GM12865 (cell line): ENCODE measurements around the gene SIVA1.
"Not testable (repeated sequence)": the region's sequence is repeated elsewhere in the genome, so short reads cannot be mapped to it uniquely, and the experiment has no call there.

ENCODE experiments used
- DNase-seq: peaks from one replicate; pipeline ENCODE4 v3.0.0; 2010; ENCODE audit warnings: low read depth
- H3K4me3 ChIP-seq: 2 replicates; pipeline ENCODE4 v1.5.1; 2011; ENCODE audit warnings: mild to moderate bottlenecking, low read depth, low read length, control low read depth
- CTCF ChIP-seq: IDR thresholded peaks from 2 replicates; pipeline ENCODE4 v1.5.1; 2011; ENCODE audit warnings: low read length, control low read depth, low read depth, inconsistent platforms; ENCODE audit not compliant: insufficient read depth; ENCODE audit errors: missing control alignments

The SIVA1 gene

DNA sequence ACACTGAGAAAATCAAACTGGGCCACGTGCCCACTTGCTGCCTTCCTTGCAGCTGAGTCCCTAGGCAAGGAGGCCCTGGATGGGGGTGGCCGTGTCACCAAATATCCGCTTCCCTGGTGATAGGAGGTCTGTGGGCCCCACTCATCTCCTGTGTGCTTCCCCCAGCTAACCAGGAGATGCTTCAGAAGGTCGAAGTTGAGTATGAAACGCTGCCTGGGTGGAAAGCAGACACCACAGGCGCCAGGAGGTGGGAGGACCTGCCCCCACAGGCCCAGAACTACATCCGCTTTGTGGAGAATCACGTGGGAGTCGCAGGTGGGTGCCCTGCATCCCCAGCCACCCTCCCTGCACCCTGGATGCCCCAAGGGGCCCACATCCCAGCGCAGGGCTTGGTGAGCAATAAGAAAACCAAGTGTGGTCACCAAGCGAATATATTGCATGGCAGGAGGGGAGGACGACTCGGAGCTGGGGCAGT is 6.8 kb upstream of the SIVA1 start:
- peak; percentile 57 for DNase-seq
- no peak for TF ChIP-seq CTCF
- no peak overlapping the region for H3K4me3 ChIP-seq

DNA sequence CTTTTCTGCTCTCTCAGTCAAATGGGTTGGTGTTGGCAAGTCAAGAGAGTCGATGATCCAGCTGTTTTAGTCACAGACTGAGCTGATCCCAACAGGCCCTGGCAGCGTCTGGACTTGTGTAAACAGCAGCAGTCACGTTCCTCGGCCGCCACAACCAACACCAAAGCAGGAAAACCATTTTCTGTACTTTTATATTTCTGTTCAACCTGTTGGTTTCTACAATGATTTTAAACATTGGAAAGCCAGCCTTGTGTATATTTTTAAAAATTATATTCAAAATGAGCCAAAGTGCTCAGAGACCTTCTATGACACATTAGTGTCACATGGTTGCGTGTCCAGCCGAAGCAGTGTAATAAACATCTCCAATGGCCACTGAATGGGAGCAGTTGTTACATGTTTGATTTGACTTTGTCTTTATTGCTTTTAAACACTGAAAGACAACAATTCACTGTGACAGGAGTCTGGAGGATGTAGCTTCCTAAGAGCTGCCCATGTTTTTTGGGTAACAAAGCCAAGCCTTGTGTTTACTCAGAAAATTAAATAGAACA is 5.9 kb upstream of the SIVA1 start:
- TF ChIP-seq CTCF: no peak
- no peak overlapping the region for H3K4me3 ChIP-seq
- no peak for DNase-seq

- no peak for DNase-seq
- H3K4me3 ChIP-seq: no peak overlapping the region
- TF ChIP-seq CTCF: no peak
Measured at GRCh38 chr14:104747876-104748275, 5.1 kb upstream of the SIVA1 start.

DNA sequence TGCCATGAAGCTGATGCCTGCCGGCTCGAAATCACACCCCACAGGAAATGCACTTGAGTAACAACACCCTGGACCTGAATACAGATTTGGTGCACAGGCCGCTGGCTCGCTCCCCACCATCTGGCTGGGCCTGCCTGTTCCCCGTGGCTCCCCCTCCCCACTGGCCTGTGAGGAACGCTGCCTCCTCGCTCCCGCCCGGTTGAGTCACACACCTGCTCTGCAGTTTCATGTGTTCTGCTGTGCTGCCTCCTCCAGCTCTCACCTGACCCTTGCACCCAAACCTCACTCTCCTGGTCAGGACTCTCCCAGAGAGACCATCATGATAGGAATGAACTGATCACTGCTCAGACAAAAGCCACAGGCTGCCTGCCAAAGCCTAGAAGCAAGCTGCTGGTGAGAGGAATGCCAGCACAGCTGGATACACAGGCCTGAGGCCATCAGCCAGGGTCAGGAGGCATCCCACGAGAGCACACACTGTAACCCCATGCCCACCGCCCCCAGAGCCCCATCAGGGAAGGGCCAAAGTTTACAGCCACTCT is 3.8 kb upstream of the SIVA1 start:
- TF ChIP-seq CTCF: no peak
- no peak overlapping the region for H3K4me3 ChIP-seq
- DNase-seq: no peak

DNA sequence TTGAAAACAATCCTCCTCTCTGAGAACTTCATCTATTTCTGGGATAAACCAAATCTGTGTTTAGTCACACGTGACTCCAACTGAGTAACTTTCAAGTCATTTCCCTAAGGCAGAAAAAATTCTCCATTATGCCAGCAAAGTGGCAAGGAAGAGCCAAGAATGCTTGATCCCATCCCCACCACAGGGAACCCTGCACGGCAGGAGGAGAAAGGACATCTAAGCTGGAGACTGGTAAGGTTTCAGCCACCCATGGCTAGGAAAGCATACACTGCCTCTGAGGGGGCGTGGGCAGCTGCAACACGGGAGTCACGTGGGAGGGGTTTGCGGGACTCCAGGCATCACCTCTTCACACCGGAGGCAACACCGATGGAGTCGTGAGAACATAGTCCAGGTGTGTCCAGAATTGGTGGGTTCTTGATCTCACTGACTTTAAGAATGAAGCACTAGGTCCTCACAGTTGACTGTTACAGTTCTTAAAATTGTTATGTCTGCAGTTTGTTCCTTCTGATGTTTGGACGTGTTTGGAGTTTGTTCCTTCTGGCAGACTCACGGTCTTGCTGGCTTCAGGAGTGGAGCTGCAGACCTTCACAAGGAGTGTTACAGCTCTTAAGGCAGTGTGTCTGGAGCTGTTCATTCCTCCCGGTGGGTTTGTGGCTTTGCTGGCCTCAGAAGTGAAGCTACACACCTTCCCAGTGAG is 2.7 kb upstream of the SIVA1 start:
- no peak for TF ChIP-seq CTCF
- no peak overlapping the region for H3K4me3 ChIP-seq

DNA sequence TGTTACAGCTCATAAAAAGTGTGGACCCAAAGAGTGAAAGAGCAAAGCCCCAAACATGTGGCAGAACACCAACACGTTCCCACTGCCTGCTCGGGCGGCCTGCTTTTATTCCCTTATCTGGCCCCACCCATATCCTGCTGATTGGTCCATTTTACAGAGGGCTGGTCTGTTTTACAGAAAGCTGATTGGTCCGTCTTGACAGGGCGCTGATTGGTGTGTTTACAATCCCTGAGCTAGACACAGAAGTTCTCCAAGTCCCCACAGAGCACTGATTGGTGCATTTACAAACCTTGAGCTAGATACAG is 2.2 kb upstream of the SIVA1 start:
- DNase-seq: not testable (repeated sequence)

More for the DNA sequence above, 2.7 kb upstream of the SIVA1 start:
- no peak for DNase-seq

DNA sequence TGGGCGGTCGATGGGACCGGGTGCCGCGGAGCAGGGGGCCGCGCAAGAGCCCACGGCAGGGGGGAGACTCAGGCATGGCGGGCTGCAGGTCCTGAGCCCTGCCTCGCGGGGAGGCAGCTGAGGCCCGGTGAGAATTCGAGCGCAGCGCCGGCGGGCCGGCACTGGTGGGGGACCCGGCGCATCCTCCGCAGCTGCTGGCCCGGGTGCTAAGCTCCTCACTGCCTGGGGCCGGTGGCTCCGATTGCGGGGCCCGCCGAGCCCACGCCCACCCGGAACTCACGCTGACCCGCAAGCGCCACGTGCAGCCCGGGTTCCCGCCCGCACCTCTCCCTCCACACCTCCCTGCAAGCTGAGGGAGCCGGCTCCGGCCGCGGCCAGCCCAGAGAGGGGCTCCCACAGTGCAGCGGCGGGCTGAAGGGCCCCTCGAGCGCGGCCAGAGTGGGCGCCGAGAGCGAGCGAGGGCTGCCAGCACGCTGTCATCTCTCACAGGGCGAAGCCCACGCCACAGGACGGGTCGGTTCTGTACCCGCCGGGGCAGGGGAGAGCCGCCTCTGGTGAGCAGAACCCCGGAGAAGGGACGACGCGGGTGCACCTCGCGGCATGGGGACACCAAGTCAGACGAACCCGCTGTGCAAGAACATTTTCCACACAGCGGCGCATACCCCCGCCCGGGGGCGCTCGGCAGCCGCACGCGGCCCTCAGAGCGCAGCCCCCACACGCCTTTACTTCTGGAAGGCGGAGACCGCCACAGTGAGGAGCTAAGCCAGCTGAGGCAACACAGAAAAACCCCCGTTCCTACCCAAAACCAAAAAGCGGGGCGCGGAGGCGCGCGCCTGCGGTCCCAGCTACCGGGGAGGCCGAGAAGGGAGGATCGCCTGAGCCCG is 1.2 kb upstream of the SIVA1 start:
- no peak for TF ChIP-seq CTCF
- H3K4me3 ChIP-seq: peak overlapping the region; percentile 63
- DNase-seq: no peak

More for the DNA sequence above, 2.2 kb upstream of the SIVA1 start:
- H3K4me3 ChIP-seq: not testable (repeated sequence)
